ENCODE data around the gene MAP2.

MAP2 gene

DNA sequence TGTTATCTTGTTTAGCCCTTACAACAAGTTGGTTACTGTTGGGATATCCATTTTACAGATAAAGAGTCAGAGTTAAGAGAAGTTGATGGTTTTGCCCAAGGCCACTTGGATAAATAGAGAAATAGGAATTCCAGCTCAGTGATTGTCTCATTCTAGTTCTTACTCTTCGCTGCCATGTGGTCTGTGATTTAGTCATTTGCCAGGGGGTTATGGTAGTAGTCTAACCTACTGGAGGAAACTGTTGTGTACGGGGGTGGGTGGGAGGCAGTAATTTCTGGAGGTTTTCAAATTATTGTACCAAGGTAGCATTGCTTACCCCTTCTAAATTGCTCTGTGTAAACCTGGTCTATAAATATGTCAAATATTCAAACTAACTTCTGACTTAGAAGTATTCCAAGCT lies 110.4 kb downstream of the MAP2 start:
- DNase-seq (ENCODE audit: low read depth), result no peak

- DNase-seq (ENCODE audit: low read depth), result no peak
Observed at GRCh38 chr2:209536363-209536762, 112.5 kb downstream of the MAP2 start.

- DNase-seq (ENCODE audit: low read depth), result no peak
Observed at GRCh38 chr2:209547726-209548125, 123.9 kb downstream of the MAP2 start.

DNA sequence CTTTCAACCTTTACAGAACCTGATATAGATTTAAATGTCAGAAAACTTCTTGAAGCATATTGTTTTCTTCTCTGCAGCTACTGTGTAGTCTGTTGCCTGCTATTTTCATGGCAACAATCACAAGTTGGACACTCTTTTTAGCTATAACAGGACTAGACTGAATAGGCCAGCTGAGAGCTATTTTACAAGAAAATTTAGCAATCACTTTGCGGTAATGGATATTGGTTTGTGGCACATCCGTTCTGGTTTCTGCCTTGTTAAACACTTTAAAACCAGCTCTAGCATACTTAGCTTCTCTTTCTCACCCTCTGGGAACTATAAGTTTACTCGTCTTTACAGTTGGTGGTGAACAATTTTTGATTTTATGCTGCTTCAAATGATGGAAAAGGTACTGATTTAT lies 125.7 kb downstream of the MAP2 start:
- DNase-seq (ENCODE audit: low read depth), result no peak

DNA sequence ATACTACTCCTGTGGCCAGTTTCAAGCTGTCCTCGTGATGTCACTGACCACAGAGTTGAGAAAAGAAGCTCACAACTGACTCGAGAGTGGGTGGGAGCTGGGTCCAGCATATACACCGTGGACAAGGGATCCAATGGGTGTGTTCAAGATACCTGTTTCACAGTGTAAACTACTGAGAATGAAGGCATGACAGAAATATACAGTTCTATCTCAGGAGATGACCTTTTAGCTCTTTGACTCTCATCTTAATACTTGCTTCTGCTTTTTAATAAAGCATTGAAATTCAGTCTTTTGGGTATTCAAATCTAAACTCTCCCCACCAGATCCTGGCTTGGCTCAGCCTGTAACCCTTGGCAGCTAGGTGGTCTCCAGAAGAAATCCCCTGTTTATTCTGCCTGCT lies 130.1 kb downstream of the MAP2 start:
- no peak for DNase-seq (ENCODE audit: low read depth)

DNA sequence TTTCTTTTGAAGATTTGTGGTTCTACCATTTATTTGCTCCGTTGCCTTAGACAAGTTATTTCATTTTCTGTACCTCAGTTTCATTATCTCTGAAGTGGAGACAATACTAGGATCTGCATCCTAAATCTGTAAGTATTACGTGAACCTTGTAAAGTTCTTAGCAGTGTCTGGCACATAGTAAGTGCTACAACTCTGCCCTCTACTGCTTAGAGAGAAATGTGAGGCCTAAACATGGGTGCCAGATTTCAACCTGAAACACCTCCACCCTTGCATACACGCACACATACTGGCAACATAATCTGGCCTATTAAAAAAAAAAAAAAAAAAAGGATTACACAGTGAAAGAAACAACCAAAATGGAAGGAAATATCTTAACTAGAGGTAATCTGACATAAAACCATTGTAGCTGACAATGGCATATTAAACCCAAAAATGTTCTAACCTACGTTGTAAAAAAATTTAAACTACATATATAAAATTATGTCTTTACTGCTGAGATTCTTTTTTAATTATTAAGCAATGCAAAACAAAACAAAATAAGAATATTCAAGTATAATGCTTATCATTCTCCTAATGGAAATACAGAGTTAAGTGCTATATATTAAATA lies 132.6 kb downstream of the MAP2 start:
- DNase-seq (ENCODE audit: low read depth), result no peak

DNA sequence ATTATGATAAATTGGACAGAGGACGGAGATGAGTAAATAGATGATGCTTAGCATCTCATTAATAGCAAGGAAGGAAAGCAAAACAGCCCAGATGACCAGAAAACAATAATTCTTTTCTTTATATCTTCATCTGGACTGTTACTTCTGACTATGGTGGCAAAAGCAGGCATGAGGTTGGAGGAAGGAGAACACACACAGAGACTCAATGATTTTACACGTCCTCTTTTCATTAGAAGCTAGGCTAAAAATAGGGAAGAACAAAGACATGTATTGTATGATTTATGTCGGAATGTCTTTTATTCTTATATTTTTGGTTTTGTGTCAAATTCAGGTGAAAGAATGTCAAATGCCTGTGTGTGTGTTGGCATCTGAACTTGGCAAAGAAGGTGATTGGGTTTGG lies 137.1 kb downstream of the MAP2 start:
- no peak for DNase-seq (ENCODE audit: low read depth)

DNA sequence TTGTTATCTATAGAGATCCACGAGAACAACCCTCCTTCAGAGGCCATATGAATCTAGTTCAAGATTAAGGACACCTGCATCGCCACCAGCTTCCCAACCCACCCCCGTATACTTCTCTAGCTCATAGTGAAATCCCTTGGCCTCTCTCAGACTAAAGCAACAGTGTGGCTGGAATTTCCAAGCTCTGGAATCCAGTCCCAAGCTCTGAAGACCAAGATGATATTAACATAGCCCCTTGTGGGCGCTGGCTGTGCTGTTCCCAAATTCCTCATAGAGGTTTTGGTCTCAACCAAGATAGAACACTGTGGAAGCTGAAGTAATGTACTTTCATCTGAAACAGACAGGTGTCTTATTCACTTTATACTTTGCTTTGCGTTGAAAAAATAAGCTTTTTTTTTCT lies 139.6 kb downstream of the MAP2 start:
- DNase-seq (ENCODE audit: low read depth), result no peak

DNA sequence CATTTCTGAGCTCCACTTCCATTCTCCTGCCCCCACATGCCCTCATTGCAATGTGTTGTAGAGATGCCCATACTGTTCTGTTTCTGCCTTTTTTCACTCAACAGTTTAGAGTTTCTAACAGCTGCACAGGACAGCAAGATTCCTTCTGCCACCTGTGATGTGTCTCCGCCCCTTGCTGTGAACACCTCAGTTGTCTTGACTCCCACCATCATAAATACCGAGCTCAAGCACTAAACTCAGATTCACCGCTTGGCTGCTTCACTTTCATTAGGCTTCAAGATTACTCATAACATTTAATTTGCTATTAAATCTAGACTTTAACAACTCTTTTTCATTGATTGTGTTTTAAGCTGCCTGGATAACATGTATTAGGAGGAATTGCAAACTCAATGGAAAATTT lies 141.0 kb downstream of the MAP2 start:
- no peak for DNase-seq (ENCODE audit: low read depth)

GRCh38 chr2:209565896-209566582 lies 142.2 kb downstream of the MAP2 start:
- DNase-seq (ENCODE audit: low read depth), result no peak

GRCh38 chr2:209570194-209570593 lies 146.3 kb downstream of the MAP2 start:
- no peak for DNase-seq (ENCODE audit: low read depth)

DNA sequence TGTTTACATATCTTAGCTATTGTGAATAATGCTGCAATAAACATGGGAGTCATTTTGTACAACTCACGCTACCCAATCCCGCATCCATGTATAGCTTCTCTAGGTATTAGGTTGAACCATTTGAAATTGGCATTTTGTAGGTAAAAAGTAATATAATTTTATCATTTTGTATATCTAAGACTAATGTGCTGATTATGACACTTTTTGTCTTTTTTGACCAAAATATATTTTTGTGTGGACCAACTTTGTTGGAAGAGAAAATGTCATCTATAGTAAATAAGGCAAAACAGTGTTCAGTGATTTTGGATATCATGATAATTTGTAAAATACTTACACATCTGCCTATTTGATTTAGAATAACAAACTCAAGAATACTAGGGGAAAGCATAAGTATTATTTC lies 150.7 kb downstream of the MAP2 start:
- no peak for DNase-seq (ENCODE audit: low read depth)

DNA sequence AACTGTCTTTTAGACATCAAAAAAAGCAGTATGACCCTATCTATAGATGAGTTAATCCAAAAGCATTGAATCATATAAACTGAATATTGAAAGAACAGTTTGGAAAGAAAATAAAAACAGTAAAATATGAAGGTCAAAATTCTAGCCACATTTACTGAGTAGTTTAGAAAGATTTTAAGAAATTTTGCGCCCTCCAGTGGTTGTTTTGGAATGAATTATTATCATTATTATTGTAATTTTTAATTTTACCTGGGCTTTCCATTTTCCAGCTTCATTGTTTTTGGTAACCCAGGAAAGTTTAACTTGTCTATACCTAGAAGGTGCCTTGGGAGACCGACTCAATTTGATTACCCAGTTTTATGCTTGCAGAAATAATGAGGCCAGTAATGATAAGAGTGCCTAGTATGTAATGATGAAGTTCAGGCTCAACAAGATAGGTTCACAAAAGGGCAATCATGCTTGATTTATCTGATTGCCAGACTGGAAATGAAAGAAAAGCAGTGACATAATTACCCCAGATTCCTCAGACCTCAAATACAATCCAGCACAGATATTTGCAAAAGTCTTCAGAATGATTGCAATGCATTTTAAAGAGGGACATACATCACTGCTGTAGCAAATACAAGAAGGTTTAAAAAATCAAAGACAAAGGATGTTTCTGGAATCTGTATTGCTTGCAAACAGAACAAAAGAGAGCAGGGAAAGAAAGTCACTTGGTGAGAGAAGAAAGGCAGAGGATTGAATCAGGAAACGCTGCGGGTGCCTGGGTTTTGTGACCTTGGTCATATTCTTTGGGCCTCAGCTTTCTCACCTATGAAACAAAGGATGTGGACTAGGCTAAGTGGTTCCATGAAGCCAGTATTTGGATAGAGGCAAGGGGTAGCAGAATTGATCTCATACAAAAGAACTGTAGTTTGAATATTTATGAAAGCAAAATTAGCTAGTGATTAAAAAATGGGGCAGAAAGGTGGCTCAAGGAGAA lies 153.8 kb downstream of the MAP2 start:
- DNase-seq (ENCODE audit: low read depth), result no peak

GRCh38 chr2:209578394-209579001 lies 154.7 kb downstream of the MAP2 start:
- DNase-seq (ENCODE audit: low read depth), result no peak

GRCh38 chr2:209579230-209579749 lies 155.4 kb downstream of the MAP2 start:
- DNase-seq (ENCODE audit: low read depth), result no peak

- DNase-seq (ENCODE audit: low read depth), result no peak
Observed at GRCh38 chr2:209581040-209581439, 157.2 kb downstream of the MAP2 start.

DNA sequence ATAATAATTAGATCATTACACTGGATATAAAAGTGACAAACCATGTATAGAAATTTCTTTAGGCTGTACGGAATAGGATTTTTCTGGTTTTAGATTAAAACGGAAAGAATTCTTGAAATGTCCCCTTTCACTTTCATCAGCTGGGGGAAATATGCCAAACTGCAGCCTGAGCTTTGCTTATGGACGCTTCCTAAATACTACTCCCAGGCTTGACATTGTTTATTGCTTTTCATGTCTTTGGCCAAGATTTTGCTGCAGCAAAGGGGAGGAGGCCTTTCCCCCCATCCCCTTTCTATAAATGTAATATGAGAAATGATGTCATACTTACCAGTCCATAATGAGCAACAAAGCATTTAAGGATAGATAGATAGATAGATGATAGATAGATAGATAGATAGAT lies 158.4 kb downstream of the MAP2 start:
- no peak for DNase-seq (ENCODE audit: low read depth)

DNA sequence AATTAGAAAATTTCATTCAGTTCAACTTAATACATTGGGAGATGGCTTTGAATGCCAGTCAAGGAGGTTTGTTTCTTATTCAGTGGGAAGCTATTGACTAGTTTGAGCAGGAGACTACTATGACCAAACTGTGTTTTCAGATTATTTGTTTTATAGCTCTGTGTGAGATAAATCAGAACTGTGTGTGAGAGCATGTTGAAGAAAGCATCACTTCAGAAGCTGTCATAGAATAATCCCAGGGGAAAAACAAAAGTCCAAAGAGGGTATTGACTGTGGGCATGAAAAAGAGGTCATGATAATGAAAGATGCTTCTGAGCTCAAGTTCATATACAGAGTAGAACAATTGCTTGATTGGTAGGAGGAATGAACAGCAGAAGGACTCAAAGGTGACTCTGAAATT lies 160.6 kb downstream of the MAP2 start:
- DNase-seq (ENCODE audit: low read depth), result no peak

DNA sequence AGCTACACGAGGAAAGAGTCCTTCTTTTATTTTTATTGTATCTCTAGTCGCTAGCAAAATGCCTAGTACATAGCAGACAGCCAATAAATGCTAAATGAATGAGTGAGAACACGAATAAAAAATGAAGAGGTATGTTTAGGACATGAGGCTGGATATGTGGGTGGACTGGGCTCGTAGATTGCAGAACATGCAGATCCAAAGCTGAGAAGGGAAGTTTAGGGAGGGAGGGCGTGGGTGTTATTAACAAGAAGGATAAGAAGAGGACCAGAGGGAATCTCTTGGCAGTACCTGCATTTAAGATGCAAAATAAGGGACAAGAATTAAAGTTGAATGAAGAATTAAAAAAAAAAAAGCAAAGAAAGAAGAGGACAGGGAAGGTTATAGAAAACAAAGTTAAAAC lies 161.1 kb downstream of the MAP2 start:
- no peak for DNase-seq (ENCODE audit: low read depth)

DNA sequence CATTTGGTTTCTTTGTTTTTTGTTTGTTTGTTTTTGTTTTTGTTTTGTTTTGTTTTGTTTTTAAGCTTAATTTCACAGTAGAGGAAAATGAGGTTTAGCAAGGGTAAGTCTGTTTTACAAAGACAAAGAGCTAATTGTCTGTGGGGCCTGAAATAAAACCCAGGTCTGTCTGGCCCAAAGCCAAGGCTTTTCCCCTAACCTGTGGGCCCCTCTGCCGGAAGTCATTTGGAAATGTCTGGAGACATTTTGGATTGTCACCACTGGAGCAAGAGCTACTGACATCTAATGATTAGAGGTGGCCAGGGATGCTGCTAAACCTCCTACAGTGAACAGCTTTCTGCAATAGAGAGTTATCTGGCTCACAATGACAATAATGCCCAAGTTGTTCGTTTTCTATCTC lies 167.2 kb downstream of the MAP2 start:
- DNase-seq (ENCODE audit: low read depth), result no peak

DNA sequence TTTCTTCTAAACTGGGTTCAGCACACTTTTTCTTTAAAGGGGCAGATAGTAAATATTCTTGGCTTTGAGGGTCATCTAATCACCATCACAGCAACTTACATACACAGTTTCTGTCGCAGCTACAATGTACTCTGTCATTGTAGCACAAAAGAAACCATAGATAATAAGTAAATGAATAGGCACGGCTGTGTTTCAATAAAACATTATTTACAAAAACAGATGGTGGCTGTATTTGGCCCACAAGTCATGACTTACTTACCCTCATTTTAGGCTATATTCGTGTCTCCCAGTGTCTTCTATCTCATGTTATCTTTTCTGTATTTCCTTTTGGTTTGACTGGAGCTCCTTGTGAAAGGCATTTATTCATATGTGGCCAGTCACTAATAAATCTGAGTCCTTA lies 168.3 kb downstream of the MAP2 start:
- DNase-seq (ENCODE audit: low read depth), result no peak

- no peak for DNase-seq (ENCODE audit: low read depth)
Observed at GRCh38 chr2:209593930-209594329, 170.1 kb downstream of the MAP2 start.
